Stimulated activated naive CD8-positive, alpha-beta T cell treated with anti-CD3 and anti-CD28 coated beads, Interleukin-15, Interleukin-2, amounts not matched to agents 100 ng/mL and 50 ng/mL, for 24 hours (primary cell): ENCODE measurements around the gene GPHA2.
"Not testable (repeated sequence)": the region's sequence is repeated elsewhere in the genome, so short reads cannot be mapped to it uniquely, and the experiment has no call there.

ENCODE experiments used
- H3K27ac Mint-ChIP-seq: one replicate; pipeline ENCODE4 v1.8.0; 2021; ENCODE audit warnings: mild to moderate bottlenecking, mixed read lengths
- H3K27me3 Mint-ChIP-seq: one replicate; pipeline ENCODE4 v1.8.0; 2021; ENCODE audit warnings: mixed read lengths
- H3K36me3 Mint-ChIP-seq: one replicate; pipeline ENCODE4 v1.8.0; 2021; ENCODE audit warnings: low read depth, mixed read lengths
- H3K4me1 Mint-ChIP-seq: one replicate; pipeline ENCODE4 v1.8.0; 2021; ENCODE audit warnings: low read depth, mixed read lengths
- H3K4me3 Mint-ChIP-seq: one replicate; pipeline ENCODE4 v1.8.0; 2021; ENCODE audit warnings: mild to moderate bottlenecking, mixed read lengths
- H3K9me3 Mint-ChIP-seq: one replicate; pipeline ENCODE4 v1.8.0; 2021; ENCODE audit warnings: mixed read lengths

Gene GPHA2

GRCh38 chr11:64935359-64936081 lies at the start of gene GPHA2:
GPHA2 (minus strand) TSS chr11:64935893; CDS start chr11:64935460, 433 bp downstream.
- Mint-ChIP-seq H3K4me3 (no peak within 1 kb of the TSS), H3K9me3 (no peaks in the 10 kb centered on the region), H3K27ac (no peak within 1 kb of the TSS), H3K4me1 (no peaks in the 10 kb centered on the region), H3K27me3 (no peaks in the 10 kb centered on the region), H3K36me3 (peaks cover 19% of the 10 kb centered on the region)

GRCh38 chr11:64983339-64983738 lies 47.6 kb upstream of the GPHA2 start:
- H3K36me3 Mint-ChIP-seq, H3K27me3 Mint-ChIP-seq: not testable (repeated sequence)

GRCh38 chr11:64976651-64977050 lies 41.0 kb upstream of the GPHA2 start:
- no peaks in the 10 kb centered on the region for H3K36me3 Mint-ChIP-seq
- no peak overlapping the region for H3K4me3 Mint-ChIP-seq

More at GRCh38 chr11:64983339-64983738, 47.6 kb upstream of the GPHA2 start:
- H3K27ac Mint-ChIP-seq, H3K4me3 Mint-ChIP-seq, H3K9me3 Mint-ChIP-seq, H3K4me1 Mint-ChIP-seq: not testable (repeated sequence)

GRCh38 chr11:64974124-64974523 lies 38.4 kb upstream of the GPHA2 start:
- Mint-ChIP-seq H3K36me3 (peaks cover 4% of the 10 kb centered on the region), H3K9me3 (no peaks in the 10 kb centered on the region), H3K27ac (no peak overlapping the region), H3K4me3 (no peak overlapping the region), H3K4me1 (peaks cover 27% of the 10 kb centered on the region), H3K27me3 (peaks cover 4% of the 10 kb centered on the region)

More at GRCh38 chr11:64976651-64977050, 41.0 kb upstream of the GPHA2 start:
- H3K27ac Mint-ChIP-seq, result no peak overlapping the region
- H3K27me3 Mint-ChIP-seq, result peaks cover 4% of the 10 kb centered on the region
- H3K9me3 Mint-ChIP-seq, result no peaks in the 10 kb centered on the region
- H3K4me1 Mint-ChIP-seq, result peaks cover 10% of the 10 kb centered on the region

GRCh38 chr11:64971421-64972233 lies 35.9 kb upstream of the GPHA2 start, which contains the start of gene MAJIN:
MAJIN (minus strand) TSS chr11:64972108; CDS start chr11:64959405, 12,703 bp downstream.
- H3K27ac Mint-ChIP-seq, result peak within 1 kb of the TSS; percentile 86
- H3K9me3 Mint-ChIP-seq, result no peaks in the 10 kb centered on the region
- peaks cover 7% of the 10 kb centered on the region for H3K27me3 Mint-ChIP-seq
- peaks cover 43% of the 10 kb centered on the region for H3K4me1 Mint-ChIP-seq
- peaks cover 4% of the 10 kb centered on the region for H3K36me3 Mint-ChIP-seq
- H3K4me3 Mint-ChIP-seq, result peak within 1 kb of the TSS; percentile 61

- Mint-ChIP-seq H3K4me3 (peak overlapping the region; percentile 61), H3K36me3 (peaks cover 4% of the 10 kb centered on the region), H3K9me3 (no peaks in the 10 kb centered on the region)
Measured at GRCh38 chr11:64970731-64971151, 35.0 kb upstream of the GPHA2 start.

GRCh38 chr11:64969209-64969608 lies 33.5 kb upstream of the GPHA2 start:
- H3K27me3 Mint-ChIP-seq, result peaks cover 9% of the 10 kb centered on the region
- no peaks in the 10 kb centered on the region for H3K9me3 Mint-ChIP-seq
- peaks cover 43% of the 10 kb centered on the region for H3K4me1 Mint-ChIP-seq
- H3K36me3 Mint-ChIP-seq, result peaks cover 4% of the 10 kb centered on the region
- H3K4me3 Mint-ChIP-seq, result no peak overlapping the region
- peak overlapping the region; percentile 64 for H3K27ac Mint-ChIP-seq

More at GRCh38 chr11:64970731-64971151, 35.0 kb upstream of the GPHA2 start:
- peaks cover 43% of the 10 kb centered on the region for H3K4me1 Mint-ChIP-seq
- peaks cover 7% of the 10 kb centered on the region for H3K27me3 Mint-ChIP-seq
- H3K27ac Mint-ChIP-seq, result peak overlapping the region; percentile 86

GRCh38 chr11:64967375-64967774 lies 31.7 kb upstream of the GPHA2 start:
- Mint-ChIP-seq H3K36me3 (peaks cover 4% of the 10 kb centered on the region), H3K4me1 (peaks cover 42% of the 10 kb centered on the region), H3K4me3 (no peak overlapping the region), H3K9me3 (no peaks in the 10 kb centered on the region), H3K27ac (peak overlapping the region; percentile 64), H3K27me3 (peaks cover 10% of the 10 kb centered on the region)

GRCh38 chr11:64963072-64963631 lies 27.5 kb upstream of the GPHA2 start:
- no peak overlapping the region for H3K27ac Mint-ChIP-seq
- no peak overlapping the region for H3K4me3 Mint-ChIP-seq
- H3K4me1 Mint-ChIP-seq, result peaks cover 18% of the 10 kb centered on the region
- peaks cover 9% of the 10 kb centered on the region for H3K27me3 Mint-ChIP-seq
- no peaks in the 10 kb centered on the region for H3K9me3 Mint-ChIP-seq
- H3K36me3 Mint-ChIP-seq, result no peaks in the 10 kb centered on the region

- Mint-ChIP-seq H3K4me1 (peaks cover 6% of the 10 kb centered on the region), H3K27me3 (peaks cover 9% of the 10 kb centered on the region), H3K36me3 (no peaks in the 10 kb centered on the region), H3K27ac (no peak overlapping the region), H3K4me3 (no peak overlapping the region), H3K9me3 (no peaks in the 10 kb centered on the region)
Measured at GRCh38 chr11:64960719-64961118, 25.0 kb upstream of the GPHA2 start.

GRCh38 chr11:64959498-64959897 lies 23.8 kb upstream of the GPHA2 start:
- Mint-ChIP-seq H3K27me3 (peaks cover 9% of the 10 kb centered on the region), H3K4me3 (no peak overlapping the region), H3K9me3 (no peaks in the 10 kb centered on the region)

GRCh38 chr11:64954201-64954600 lies 18.5 kb upstream of the GPHA2 start:
- H3K27me3 Mint-ChIP-seq, result peaks cover 15% of the 10 kb centered on the region
- H3K36me3 Mint-ChIP-seq, result no peaks in the 10 kb centered on the region
- no peak overlapping the region for H3K4me3 Mint-ChIP-seq
- H3K9me3 Mint-ChIP-seq, result no peaks in the 10 kb centered on the region
- no peaks in the 10 kb centered on the region for H3K4me1 Mint-ChIP-seq
- H3K27ac Mint-ChIP-seq, result no peak overlapping the region

More at GRCh38 chr11:64959498-64959897, 23.8 kb upstream of the GPHA2 start:
- Mint-ChIP-seq H3K4me1 (no peaks in the 10 kb centered on the region), H3K27ac (no peak overlapping the region), H3K36me3 (no peaks in the 10 kb centered on the region)

GRCh38 chr11:64951529-64951928 lies 15.8 kb upstream of the GPHA2 start:
- H3K27ac Mint-ChIP-seq, result no peak overlapping the region
- no peak overlapping the region for H3K4me3 Mint-ChIP-seq
- H3K36me3 Mint-ChIP-seq, result no peaks in the 10 kb centered on the region
- peaks cover 15% of the 10 kb centered on the region for H3K27me3 Mint-ChIP-seq
- H3K4me1 Mint-ChIP-seq, result no peaks in the 10 kb centered on the region
- no peaks in the 10 kb centered on the region for H3K9me3 Mint-ChIP-seq

- H3K27me3 Mint-ChIP-seq, result peaks cover 16% of the 10 kb centered on the region
- no peaks in the 10 kb centered on the region for H3K4me1 Mint-ChIP-seq
- H3K36me3 Mint-ChIP-seq, result no peaks in the 10 kb centered on the region
- no peak overlapping the region for H3K27ac Mint-ChIP-seq
- no peaks in the 10 kb centered on the region for H3K9me3 Mint-ChIP-seq
- no peak overlapping the region for H3K4me3 Mint-ChIP-seq
Measured at GRCh38 chr11:64947208-64947814, 11.6 kb upstream of the GPHA2 start.
